ENCODE measurements around the gene MUC21.

DNA sequence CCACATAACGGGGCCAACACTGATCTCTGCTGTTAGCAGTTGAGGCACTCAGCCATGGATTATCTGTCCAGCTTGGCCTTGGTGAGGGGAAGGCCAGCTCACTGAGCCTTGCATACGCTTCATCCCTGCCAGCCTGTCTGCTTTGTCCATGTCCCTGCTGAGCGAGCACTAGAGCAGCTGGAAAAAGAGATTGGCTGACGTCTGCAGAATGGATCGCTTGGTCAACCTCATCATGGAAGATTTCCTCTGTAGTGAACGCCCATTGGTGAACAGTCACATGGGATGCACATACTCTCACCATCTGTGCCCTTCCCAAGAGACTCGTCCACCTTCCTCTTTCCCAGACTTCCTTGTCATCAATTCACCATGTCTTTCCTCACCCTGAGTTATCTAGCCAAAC lies 53.7 kb downstream of the MUC21 start:
- TF ChIP-seq, protein P1, sequence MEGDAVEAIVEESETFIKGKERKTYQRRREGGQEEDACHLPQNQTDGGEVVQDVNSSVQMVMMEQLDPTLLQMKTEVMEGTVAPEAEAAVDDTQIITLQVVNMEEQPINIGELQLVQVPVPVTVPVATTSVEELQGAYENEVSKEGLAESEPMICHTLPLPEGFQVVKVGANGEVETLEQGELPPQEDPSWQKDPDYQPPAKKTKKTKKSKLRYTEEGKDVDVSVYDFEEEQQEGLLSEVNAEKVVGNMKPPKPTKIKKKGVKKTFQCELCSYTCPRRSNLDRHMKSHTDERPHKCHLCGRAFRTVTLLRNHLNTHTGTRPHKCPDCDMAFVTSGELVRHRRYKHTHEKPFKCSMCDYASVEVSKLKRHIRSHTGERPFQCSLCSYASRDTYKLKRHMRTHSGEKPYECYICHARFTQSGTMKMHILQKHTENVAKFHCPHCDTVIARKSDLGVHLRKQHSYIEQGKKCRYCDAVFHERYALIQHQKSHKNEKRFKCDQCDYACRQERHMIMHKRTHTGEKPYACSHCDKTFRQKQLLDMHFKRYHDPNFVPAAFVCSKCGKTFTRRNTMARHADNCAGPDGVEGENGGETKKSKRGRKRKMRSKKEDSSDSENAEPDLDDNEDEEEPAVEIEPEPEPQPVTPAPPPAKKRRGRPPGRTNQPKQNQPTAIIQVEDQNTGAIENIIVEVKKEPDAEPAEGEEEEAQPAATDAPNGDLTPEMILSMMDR (IDR thresholded peaks at IDR 0.05), result no peak
- no peak for TF ChIP-seq SIN3A (IDR thresholded peaks at IDR 0.05; ENCODE audit: borderline replicate concordance, insufficient read depth, low read depth, low read length)
- TF ChIP-seq, protein P2, sequence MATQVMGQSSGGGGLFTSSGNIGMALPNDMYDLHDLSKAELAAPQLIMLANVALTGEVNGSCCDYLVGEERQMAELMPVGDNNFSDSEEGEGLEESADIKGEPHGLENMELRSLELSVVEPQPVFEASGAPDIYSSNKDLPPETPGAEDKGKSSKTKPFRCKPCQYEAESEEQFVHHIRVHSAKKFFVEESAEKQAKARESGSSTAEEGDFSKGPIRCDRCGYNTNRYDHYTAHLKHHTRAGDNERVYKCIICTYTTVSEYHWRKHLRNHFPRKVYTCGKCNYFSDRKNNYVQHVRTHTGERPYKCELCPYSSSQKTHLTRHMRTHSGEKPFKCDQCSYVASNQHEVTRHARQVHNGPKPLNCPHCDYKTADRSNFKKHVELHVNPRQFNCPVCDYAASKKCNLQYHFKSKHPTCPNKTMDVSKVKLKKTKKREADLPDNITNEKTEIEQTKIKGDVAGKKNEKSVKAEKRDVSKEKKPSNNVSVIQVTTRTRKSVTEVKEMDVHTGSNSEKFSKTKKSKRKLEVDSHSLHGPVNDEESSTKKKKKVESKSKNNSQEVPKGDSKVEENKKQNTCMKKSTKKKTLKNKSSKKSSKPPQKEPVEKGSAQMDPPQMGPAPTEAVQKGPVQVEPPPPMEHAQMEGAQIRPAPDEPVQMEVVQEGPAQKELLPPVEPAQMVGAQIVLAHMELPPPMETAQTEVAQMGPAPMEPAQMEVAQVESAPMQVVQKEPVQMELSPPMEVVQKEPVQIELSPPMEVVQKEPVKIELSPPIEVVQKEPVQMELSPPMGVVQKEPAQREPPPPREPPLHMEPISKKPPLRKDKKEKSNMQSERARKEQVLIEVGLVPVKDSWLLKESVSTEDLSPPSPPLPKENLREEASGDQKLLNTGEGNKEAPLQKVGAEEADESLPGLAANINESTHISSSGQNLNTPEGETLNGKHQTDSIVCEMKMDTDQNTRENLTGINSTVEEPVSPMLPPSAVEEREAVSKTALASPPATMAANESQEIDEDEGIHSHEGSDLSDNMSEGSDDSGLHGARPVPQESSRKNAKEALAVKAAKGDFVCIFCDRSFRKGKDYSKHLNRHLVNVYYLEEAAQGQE (IDR thresholded peaks at IDR 0.05; ENCODE audit: insufficient read depth in 1 of 2, low read depth in 2 of 2, low read length in 1 of 2), result no peak

Data from Panc1 (cell line).